H9 (cell line): Measurements from ENCODE around the gene USP21. TPM values are rescaled to one million over a fixed set of nuclear protein-coding genes. Genes with fewer than 3 reads are reported as not detected.

Experiments used
- DNase-seq: peaks from one replicate; pipeline ENCODE4 v3.0.0-alpha.2; 2017
- H2AFZ ChIP-seq: one replicate; pipeline ENCODE4 v1.6.1; 2013; ENCODE audit warnings: mild to moderate bottlenecking, low read length, control low read depth, moderate library complexity
- H2AK5ac ChIP-seq: 2 replicates; pipeline ENCODE4 v1.6.1; 2013; ENCODE audit warnings: low read length, control low read depth, mixed read lengths; ENCODE audit not compliant: insufficient read length
- H2BK120ac ChIP-seq: one replicate; pipeline ENCODE4 v1.6.1; 2013; ENCODE audit warnings: low read depth, mild to moderate bottlenecking, low read length, control low read depth, inconsistent platforms; ENCODE audit not compliant: poor library complexity, severe bottlenecking
- H2BK12ac ChIP-seq: 2 replicates; pipeline ENCODE4 v1.6.1; 2013; ENCODE audit warnings: low read length, control low read depth, mixed read lengths, low read depth; ENCODE audit not compliant: insufficient read length
- H2BK15ac ChIP-seq: 2 replicates; pipeline ENCODE4 v1.6.1; 2013; ENCODE audit warnings: low read depth, low read length, control low read depth
- H2BK20ac ChIP-seq: one replicate; pipeline ENCODE4 v1.6.1; 2013; ENCODE audit warnings: low read depth, mild to moderate bottlenecking, low read length, control low read depth, inconsistent platforms; ENCODE audit not compliant: poor library complexity, severe bottlenecking
- H2BK5ac ChIP-seq: 2 replicates; pipeline ENCODE4 v1.6.1; 2013; ENCODE audit warnings: low read length, control low read depth, mixed read lengths; ENCODE audit not compliant: insufficient read length
- H3K14ac ChIP-seq: 2 replicates; pipeline ENCODE4 v1.6.1; 2013; ENCODE audit warnings: low read length, control low read depth; ENCODE audit not compliant: insufficient read depth
- H3K18ac ChIP-seq: 2 replicates; pipeline ENCODE4 v1.6.1; 2013; ENCODE audit warnings: low read depth, mild to moderate bottlenecking, mixed read lengths, low read length, control low read depth; ENCODE audit not compliant: insufficient read length
- H3K23ac ChIP-seq: 2 replicates; pipeline ENCODE4 v1.6.1; 2013; ENCODE audit warnings: low read length, control low read depth, mixed read lengths, low read depth; ENCODE audit not compliant: insufficient read length
- H3K23me2 ChIP-seq: 2 replicates; pipeline ENCODE4 v1.6.1; 2013; ENCODE audit warnings: low read depth, mild to moderate bottlenecking, mixed read lengths, low read length, control low read depth; ENCODE audit not compliant: insufficient read length, poor library complexity, severe bottlenecking
- H3K27ac ChIP-seq: 2 replicates; pipeline ENCODE4 v1.5.1; 2013; ENCODE audit warnings: low read length, control low read depth, mixed read lengths, low read depth; ENCODE audit not compliant: insufficient read length
- H3K27me3 ChIP-seq: 2 replicates; pipeline ENCODE4 v1.6.1; 2013; ENCODE audit warnings: low read length, control low read depth, inconsistent platforms; ENCODE audit not compliant: insufficient read depth
- H3K4ac ChIP-seq: 2 replicates; pipeline ENCODE4 v1.6.1; 2013; ENCODE audit warnings: low read depth, mild to moderate bottlenecking, control low read depth, inconsistent platforms, low read length, moderate library complexity
- H3K4me1 ChIP-seq: 2 replicates; pipeline ENCODE4 v1.6.1; 2013; ENCODE audit warnings: low read length, control low read depth, inconsistent platforms; ENCODE audit not compliant: insufficient read depth
- H3K4me2 ChIP-seq: 2 replicates; pipeline ENCODE4 v1.6.1; 2013; ENCODE audit warnings: low read length, control low read depth, mixed read lengths; ENCODE audit not compliant: insufficient read length, insufficient read depth
- H3K56ac ChIP-seq: 2 replicates; pipeline ENCODE4 v1.6.1; 2013; ENCODE audit warnings: low read depth, mild to moderate bottlenecking, mixed read lengths, low read length, control low read depth; ENCODE audit not compliant: insufficient read length
- H3K79me1 ChIP-seq: 2 replicates; pipeline ENCODE4 v1.6.1; 2013; ENCODE audit warnings: low read depth, mild to moderate bottlenecking, moderate library complexity, low read length, control low read depth, inconsistent platforms; ENCODE audit not compliant: insufficient read depth, poor library complexity, severe bottlenecking
- H3K79me2 ChIP-seq: 2 replicates; pipeline ENCODE4 v1.6.1; 2013; ENCODE audit warnings: low read length, control low read depth, inconsistent platforms; ENCODE audit not compliant: insufficient read depth
- H3K9ac ChIP-seq: 2 replicates; pipeline ENCODE4 v1.6.1; 2013; ENCODE audit warnings: low read length, control low read depth, mixed read lengths; ENCODE audit not compliant: insufficient read length; ENCODE audit errors: extremely low read depth
- H3K9me3 ChIP-seq: one replicate; pipeline ENCODE4 v1.6.1; 2013; ENCODE audit warnings: low read depth, low read length, inconsistent platforms; ENCODE audit not compliant: control insufficient read depth
- H3T11ph ChIP-seq: one replicate; pipeline ENCODE4 v1.6.1; 2013; ENCODE audit warnings: mild to moderate bottlenecking, low read length, control low read depth, inconsistent platforms
- H4K20me1 ChIP-seq: one replicate; pipeline ENCODE4 v1.6.1; 2013; ENCODE audit not compliant: control insufficient read depth, insufficient read length, insufficient read depth
- H4K5ac ChIP-seq: 2 replicates; pipeline ENCODE4 v1.6.1; 2013; ENCODE audit warnings: low read depth, mild to moderate bottlenecking, mixed read lengths, low read length, control low read depth; ENCODE audit not compliant: insufficient read length
- H4K8ac ChIP-seq: replicated peaks from 2 replicates; pipeline ENCODE4 v1.6.1; 2013; ENCODE audit warnings: low read length, control low read depth, mixed read lengths, low read depth; ENCODE audit not compliant: insufficient read length
- H4K91ac ChIP-seq: 2 replicates; pipeline ENCODE4 v1.6.1; 2013; ENCODE audit warnings: low read depth, mild to moderate bottlenecking, moderate library complexity, mixed read lengths, low read length, control low read depth; ENCODE audit not compliant: insufficient read length
- H3K27ac Mint-ChIP-seq, 3 experiments: 2 replicates in 2 of 3; 3 replicates in 1 of 3; pipeline ENCODE4 v1.8.0; 2020 to 2021; ENCODE audit warnings: mixed read lengths in 3 of 3, mild to moderate bottlenecking in 1 of 3, moderate library complexity in 1 of 3
- H3K27me3 Mint-ChIP-seq: 2 replicates; pipeline ENCODE4 v1.8.0; 2021; ENCODE audit warnings: low read depth, mild to moderate bottlenecking, moderate library complexity, mixed read lengths
- H3K36me3 Mint-ChIP-seq, 3 experiments: 2 replicates in 2 of 3; 3 replicates in 1 of 3; pipeline ENCODE4 v1.8.0; 2020 to 2021; ENCODE audit warnings: low read depth in 3 of 3, mixed read lengths in 3 of 3; ENCODE audit not compliant: insufficient read depth in 1 of 3
- H3K4me1 Mint-ChIP-seq, 2 experiments: 2 replicates each; pipeline ENCODE4 v1.8.0; 2020; ENCODE audit warnings: mixed read lengths in 2 of 2
- H3K4me3 Mint-ChIP-seq, 2 experiments: 2 replicates in 1 of 2; 3 replicates in 1 of 2; pipeline ENCODE4 v1.8.0; 2020 to 2021; ENCODE audit warnings: mild to moderate bottlenecking in 2 of 2, mixed read lengths in 2 of 2, moderate library complexity in 1 of 2
- H3K9me3 Mint-ChIP-seq, 2 experiments: 2 replicates in 1 of 2; 3 replicates in 1 of 2; pipeline ENCODE4 v1.8.0; 2020; ENCODE audit warnings: mild to moderate bottlenecking in 2 of 2, mixed read lengths in 2 of 2, moderate library complexity in 1 of 2
- WGBS: extraction: QIAGEN DNeasy Blood & Tissue Kit; methylation state at CpG from one replicate; pipeline ENCODE4 v1.1.7; 2013; ENCODE audit warnings: missing lambda C conversion rate, low lambda C conversion rate, mixed read lengths; ENCODE audit not compliant: insufficient read length; ENCODE audit errors: extremely low coverage; 5-methylcytosine and 5-hydroxymethylcytosine counted together
- total RNA-seq: library from RNA; stranded (reverse); gene quantifications from 2 replicates; pipeline ENCODE4 v1.2.1, GENCODE V29; 2021
- TF ChIP-seq, protein P1 (sequence below): fragments of 200-600 bp; sonication (generic); conservative IDR thresholded peaks from 3 replicates; pipeline ENCODE4 v1.8.0; 2021; ENCODE audit warnings: antibody characterized with exemption, mild to moderate bottlenecking

Gene USP21
- total RNA-seq, 1 experiment from 2014 or later = 17.9 TPM

DNA sequence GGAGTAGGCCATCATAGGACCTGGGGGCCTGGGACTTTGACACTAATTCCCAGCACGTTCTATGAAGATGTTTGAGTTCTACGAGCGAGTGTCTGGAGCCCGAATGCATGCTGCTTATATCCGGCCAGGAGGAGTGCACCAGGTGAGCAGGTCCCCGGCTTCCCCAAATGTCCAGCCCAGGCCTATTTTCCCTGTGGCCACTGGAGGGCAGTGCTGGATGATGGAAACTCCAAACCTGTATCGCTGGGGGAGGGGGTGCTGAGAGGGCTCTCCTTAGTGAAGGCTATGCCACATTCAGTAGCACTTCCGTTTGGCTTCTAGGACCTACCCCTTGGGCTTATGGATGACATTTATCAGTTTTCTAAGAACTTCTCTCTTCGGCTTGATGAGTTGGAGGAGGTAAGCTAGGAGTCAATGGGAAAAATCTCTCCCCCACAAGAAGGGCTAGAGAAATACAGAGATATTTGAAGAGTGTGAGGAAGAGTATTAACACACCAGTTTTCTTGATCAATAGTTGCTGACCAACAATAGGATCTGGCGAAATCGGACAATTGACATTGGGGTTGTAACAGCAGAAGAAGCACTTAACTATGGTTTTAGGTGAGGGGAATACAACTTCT, 50.6 kb downstream of the USP21 start:
- WGBS = no CpG with 5 or more reads among the region's 11 CpGs

More for the DNA sequence above, 50.6 kb downstream of the USP21 start:
- Histone ChIP-seq H3K4me2 (no peak overlapping the region), H2BK120ac (no peak overlapping the region), H2BK5ac (no peak overlapping the region), H4K91ac (no peak overlapping the region), H2BK12ac (no peak overlapping the region), H3K4ac (no peak overlapping the region), H3K14ac (no peak overlapping the region), H4K5ac (no peak overlapping the region), H3K18ac (no peak overlapping the region), H3K9ac (no peak overlapping the region), H2BK15ac (no peak overlapping the region), H3K56ac (no peak overlapping the region), H2AK5ac (no peak overlapping the region), H3K23ac (no peak overlapping the region), H3K9me3 (no peaks in the 10 kb centered on the region), H2BK20ac (no peak overlapping the region), H4K8ac (no peak overlapping the region), H3K79me2 (no peaks in the 10 kb centered on the region), H3K27ac (no peak overlapping the region), H3T11ph (no peak overlapping the region), H2AFZ (no peak overlapping the region), H3K27me3 (no peaks in the 10 kb centered on the region), H3K79me1 (no peaks in the 10 kb centered on the region), H4K20me1 (no peaks in the 10 kb centered on the region), H3K4me1 (peaks cover 2% of the 10 kb centered on the region; the same call in 1 of the 2 replicates), H3K23me2 (no peaks in the 10 kb centered on the region)
- peak; percentile 91 for DNase-seq
- peaks cover 35 to 80% (median 76%) of the 10 kb centered on the region in 3 experiments for H3K36me3 Mint-ChIP-seq
- TF ChIP-seq, protein P1, sequence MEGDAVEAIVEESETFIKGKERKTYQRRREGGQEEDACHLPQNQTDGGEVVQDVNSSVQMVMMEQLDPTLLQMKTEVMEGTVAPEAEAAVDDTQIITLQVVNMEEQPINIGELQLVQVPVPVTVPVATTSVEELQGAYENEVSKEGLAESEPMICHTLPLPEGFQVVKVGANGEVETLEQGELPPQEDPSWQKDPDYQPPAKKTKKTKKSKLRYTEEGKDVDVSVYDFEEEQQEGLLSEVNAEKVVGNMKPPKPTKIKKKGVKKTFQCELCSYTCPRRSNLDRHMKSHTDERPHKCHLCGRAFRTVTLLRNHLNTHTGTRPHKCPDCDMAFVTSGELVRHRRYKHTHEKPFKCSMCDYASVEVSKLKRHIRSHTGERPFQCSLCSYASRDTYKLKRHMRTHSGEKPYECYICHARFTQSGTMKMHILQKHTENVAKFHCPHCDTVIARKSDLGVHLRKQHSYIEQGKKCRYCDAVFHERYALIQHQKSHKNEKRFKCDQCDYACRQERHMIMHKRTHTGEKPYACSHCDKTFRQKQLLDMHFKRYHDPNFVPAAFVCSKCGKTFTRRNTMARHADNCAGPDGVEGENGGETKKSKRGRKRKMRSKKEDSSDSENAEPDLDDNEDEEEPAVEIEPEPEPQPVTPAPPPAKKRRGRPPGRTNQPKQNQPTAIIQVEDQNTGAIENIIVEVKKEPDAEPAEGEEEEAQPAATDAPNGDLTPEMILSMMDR = peak; percentile 94
- H3K27ac Mint-ChIP-seq = peak overlapping the region; percentile 32 to 87 (median 46); a peak in 5 of 7 replicates
- no peak overlapping the region for H3K4me3 Mint-ChIP-seq
- H3K27me3 Mint-ChIP-seq = no peaks in the 10 kb centered on the region
- H3K9me3 Mint-ChIP-seq = no peaks in the 10 kb centered on the region
- H3K4me1 Mint-ChIP-seq = peaks cover 4 to 12% of the 10 kb centered on the region in 2 experiments
